ENCODE measurements around the gene MRPS35.

DNA sequence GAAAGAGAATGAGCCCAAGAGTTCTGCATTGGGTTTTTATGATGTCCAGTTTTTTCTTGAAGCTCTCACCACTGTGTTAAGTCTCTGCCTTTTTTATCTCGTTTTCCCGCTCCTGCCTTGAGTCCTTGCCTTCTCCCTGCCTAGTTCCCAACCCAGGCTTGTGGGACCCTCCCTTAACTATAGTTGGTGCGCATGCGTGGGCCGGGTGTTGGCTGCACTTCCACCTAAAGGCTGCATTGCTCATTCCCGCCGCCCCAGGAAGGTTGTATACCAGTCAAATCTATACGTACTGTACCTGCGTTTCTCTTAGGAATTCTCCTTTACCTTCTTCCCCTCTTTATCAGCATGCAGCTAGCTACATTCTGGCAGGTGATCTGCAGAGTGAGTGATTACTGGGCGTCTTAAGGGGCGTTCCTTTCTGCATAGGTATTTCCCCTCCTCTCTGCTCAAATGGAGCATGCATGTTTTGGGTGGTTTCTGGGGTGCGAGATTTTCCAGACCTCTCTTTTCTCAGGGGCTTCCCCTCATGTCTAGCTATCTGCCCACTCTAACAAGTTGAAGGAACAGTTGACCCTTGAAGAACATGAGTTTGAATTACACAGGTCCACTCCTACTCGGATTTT, 21.0 kb upstream of the MRPS35 start:
- no peak for TF ChIP-seq POLR2A (IDR thresholded peaks at IDR 0.05)
- TF ChIP-seq, protein P1, sequence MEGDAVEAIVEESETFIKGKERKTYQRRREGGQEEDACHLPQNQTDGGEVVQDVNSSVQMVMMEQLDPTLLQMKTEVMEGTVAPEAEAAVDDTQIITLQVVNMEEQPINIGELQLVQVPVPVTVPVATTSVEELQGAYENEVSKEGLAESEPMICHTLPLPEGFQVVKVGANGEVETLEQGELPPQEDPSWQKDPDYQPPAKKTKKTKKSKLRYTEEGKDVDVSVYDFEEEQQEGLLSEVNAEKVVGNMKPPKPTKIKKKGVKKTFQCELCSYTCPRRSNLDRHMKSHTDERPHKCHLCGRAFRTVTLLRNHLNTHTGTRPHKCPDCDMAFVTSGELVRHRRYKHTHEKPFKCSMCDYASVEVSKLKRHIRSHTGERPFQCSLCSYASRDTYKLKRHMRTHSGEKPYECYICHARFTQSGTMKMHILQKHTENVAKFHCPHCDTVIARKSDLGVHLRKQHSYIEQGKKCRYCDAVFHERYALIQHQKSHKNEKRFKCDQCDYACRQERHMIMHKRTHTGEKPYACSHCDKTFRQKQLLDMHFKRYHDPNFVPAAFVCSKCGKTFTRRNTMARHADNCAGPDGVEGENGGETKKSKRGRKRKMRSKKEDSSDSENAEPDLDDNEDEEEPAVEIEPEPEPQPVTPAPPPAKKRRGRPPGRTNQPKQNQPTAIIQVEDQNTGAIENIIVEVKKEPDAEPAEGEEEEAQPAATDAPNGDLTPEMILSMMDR (IDR thresholded peaks at IDR 0.05) = no peak

Measured in ovary (tissue), 3 donors.